GM18907 (cell line): ENCODE data around the gene ITIH1.

Source experiments
- ATAC-seq: cut with Tn5 transposase; IDR thresholded peaks from one replicate; pipeline ENCODE4 v1.9.1; 2021; ENCODE audit warnings: mild to moderate bottlenecking, moderate library complexity; ENCODE audit not compliant: unreplicated experiment

Gene ITIH1

GRCh38 chr3:52790337-52790736 lies 12.9 kb downstream of the ITIH1 start:
- no peak for ATAC-seq

- ATAC-seq: no peak
Observed at GRCh38 chr3:52790741-52791140, 13.3 kb downstream of the ITIH1 start.

DNA sequence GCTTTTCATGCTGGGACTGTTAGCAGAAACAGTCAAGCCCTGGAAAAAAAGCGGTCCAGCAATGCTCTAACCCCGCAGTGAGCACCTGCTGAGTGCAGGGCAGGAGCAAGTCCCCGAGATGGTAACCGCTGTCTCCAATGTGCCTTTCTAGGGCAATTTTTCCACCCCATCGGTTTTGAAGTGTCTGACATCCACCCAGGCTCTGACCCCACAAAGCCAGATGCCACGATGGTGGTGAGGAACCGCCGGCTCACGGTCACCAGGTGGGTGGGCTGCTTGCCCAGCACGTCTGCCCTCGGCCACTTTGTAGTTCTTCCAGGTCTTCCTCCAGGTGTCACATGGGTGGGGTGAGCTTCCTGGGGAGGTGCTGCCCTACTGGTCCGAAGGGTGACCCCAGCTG lies 14.0 kb downstream of the ITIH1 start:
- ATAC-seq: no peak

DNA sequence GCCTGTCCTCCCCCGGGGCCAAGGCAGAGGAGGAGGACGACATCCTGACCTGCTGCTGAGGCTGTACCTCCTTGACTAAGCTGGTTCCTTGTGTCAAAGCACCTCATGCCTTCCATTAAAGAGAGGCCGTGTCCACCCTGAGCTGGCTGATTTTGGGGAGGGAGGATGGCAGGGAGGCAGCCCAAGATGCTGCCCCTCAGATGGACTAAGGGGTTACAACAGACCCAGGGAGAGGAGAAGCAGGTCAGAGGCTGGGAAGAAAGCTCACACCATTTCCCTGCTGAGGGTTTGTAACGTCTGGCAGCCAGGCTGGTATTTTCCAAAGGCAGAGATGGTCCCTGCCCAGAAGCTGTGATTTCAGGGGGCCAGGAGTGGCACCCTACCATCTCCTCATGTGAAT lies 14.5 kb downstream of the ITIH1 start:
- no peak for ATAC-seq

DNA sequence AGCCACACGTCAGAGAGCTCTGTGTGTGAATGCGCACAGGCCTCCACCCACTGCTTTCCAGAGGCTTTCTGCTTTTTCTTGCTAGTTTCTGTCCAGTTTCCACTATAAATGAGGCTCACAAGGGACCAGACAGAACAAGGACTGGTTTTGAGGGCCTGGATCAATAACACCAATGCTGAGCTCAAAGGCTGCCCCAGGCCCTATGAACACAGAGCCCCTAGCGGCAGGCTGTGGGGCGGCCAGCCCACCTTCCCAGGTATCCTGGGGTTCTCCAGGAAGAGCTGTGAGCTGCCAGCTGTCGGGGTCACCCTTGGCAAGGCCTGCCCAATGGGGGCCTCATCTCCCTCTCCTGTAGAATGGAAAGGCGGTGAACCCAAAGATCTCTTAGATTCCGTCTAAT lies 15.0 kb downstream of the ITIH1 start:
- ATAC-seq: no peak

DNA sequence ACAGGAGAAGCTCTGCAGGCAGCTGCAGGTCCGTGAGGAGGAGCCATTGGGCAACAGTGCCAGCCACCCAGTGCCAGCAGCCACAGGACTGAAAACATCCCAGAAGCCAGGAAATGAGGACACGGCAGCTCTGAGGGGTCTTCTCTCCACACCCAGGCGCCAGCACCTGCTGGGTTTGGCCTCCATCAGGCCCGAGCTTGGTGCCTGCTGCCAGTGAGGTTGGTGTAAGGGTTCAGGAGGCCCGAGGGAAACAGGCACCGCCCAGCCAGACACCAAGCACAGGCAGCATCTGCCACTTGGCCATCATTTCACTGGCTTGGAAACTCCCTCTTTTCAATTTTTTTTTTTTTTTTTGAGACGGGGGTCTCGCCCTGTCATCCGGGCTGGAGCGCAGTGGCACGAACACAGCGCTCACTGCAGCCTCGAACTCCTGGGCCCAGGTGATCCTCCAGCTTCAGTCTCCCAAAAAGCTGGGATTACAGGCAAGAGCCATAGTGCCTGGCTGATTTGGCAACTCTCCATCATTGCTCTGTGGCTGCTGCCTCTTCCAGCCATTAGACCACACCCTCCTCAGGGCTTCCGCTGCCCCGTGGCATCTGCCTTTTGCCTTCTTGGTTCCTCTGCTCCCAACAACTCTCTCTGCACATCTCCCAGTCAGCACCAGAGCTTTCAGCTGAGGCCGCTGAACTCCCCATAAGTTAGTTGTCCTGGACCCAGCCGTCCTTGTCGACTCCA lies 15.7 kb downstream of the ITIH1 start:
- ATAC-seq: no peak

- ATAC-seq: no peak
Observed at GRCh38 chr3:52793702-52794611, 16.6 kb downstream of the ITIH1 start.

DNA sequence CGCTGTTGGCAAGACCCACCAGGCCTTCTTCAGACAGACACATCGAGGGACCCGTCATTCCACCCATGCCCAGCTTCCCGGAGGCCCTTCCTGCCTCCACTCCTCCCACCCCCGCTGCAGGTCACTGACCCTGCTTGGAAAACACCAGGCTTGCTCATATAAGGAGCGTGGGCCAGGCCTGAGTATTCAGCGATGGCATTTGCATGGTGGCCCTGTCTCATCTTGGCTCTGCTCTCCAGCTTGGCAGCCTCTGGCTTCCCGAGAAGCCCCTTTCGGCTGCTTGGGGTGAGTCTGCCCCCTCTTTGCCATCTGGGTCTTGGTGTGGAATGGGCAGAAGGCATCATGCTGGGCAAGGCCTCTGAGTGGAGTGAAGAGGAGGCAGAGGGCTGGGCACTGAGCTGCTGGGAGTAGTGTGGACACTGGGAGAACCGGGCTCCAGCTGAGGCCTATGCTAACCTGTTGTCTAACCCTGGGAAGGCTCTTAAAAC lies 17.3 kb downstream of the ITIH1 start, which contains the start of gene ITIH3:
TSS of gene ITIH3 (plus strand) at position 185 of the 488 bp plus-strand sequence. CDS start at position 193, 8 bp downstream.
- no peak for ATAC-seq

DNA sequence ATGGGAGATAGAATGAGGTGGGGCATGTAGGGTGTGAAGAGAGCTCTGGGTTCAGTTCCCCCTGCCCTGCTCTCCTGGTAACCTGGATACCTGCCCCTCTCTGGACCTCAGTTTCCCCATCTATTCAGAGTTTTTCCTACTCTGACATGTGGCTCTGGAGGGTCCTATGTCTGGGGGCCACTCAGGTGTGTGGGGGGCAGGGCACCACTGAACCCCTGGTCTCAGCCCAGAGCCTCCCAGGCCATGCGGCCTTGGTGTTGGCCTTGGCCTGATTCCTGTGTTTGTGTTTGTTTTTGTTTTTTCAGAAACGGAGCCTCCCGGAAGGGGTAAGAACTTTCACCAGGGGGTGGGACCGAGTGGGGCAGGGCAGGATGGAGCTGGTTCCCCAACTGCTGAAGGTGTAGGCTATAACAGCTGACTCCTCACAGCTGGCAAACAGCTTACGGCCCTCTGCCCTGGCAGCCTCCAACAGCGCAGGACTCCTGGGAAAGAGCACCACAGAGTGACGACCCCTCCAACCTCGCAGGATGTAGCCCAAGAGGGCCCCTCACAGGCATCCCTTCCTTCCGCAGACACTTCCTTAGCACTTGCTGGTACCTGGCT lies 18.0 kb downstream of the ITIH1 start:
- ATAC-seq: no peak

- ATAC-seq: no peak
Observed at GRCh38 chr3:52796411-52796810, 19.0 kb downstream of the ITIH1 start.

- no peak for ATAC-seq
Observed at GRCh38 chr3:52798376-52798977, 21.1 kb downstream of the ITIH1 start.

DNA sequence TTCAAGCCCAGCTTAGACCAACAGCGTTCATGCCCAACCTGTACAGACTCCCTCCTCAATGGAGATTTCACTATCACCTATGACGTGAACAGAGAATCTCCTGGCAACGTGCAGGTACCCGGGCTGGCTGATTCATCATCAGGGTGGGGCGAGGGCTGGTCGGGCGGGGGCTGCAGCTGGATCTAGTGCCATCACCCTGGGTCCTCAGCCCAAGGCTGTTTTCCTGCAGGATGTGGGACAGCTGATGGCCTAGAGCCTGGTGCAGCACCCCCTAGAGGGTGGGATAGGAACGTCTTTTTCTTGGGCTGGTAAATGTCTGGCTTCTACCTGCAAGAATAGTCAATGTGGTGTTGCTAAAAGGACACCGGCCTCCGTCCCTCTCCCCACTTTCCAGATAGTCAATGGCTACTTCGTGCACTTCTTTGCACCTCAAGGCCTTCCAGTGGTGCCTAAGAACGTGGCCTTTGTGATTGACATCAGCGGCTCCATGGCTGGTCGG lies 21.6 kb downstream of the ITIH1 start:
- no peak for ATAC-seq

- no peak for ATAC-seq
Observed at GRCh38 chr3:52800079-52800478, 22.7 kb downstream of the ITIH1 start.

DNA sequence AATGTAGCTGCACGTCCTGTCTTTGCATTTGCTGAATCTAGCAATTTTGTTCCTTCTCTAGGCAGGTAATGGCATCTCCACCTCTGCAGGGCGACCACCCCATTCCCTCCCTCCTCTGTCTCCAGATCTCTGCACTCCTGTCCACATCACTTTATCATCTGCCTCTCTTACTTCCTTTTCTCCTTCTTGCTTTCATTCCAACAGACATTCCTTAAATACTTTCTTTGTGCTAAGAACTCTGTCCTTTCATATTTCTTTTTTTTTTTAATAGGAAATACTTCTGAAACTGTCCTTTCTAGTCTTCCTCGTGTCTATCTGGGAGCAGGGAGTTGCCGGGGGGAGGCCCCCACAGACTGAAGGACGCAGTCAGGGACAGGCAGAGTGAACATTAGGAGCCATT lies 24.4 kb downstream of the ITIH1 start:
- ATAC-seq: no peak

GRCh38 chr3:52805270-52806039 lies 28.1 kb downstream of the ITIH1 start:
- no peak for ATAC-seq

DNA sequence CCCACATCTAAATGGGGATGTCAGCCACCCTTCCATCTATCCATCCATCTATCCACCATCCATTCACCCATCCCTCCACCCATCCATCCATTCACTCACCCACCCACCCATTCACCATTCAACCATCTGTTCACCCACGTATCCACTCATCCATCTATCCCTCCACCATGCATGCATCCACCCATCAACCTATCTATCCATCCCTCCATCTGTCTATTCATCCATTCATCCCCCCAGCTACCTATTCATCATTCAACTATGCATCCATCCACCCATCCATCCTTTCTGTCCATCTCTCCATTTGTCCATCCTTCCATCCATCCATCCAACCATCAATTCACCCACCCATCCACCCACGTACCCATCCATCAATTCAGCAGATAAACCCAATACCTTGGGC lies 31.8 kb downstream of the ITIH1 start:
- no peak for ATAC-seq

GRCh38 chr3:52809662-52810377 lies 32.4 kb downstream of the ITIH1 start:
- ATAC-seq: no peak

- no peak for ATAC-seq
Observed at GRCh38 chr3:52810923-52811322, 33.5 kb downstream of the ITIH1 start.

GRCh38 chr3:52811452-52812011 lies 34.1 kb downstream of the ITIH1 start:
- ATAC-seq: no peak
